NCI-H2029 (cell line): ENCODE results near the gene ELAVL1.
A peak's percentile ranks its signal among the peaks of the same experiment; 100 is the strongest.

Experiments
- DNase-seq: peaks from one replicate; lab custom pipeline; 2025; lab: John Stamatoyannopoulos, UW

ELAVL1 gene

DNA sequence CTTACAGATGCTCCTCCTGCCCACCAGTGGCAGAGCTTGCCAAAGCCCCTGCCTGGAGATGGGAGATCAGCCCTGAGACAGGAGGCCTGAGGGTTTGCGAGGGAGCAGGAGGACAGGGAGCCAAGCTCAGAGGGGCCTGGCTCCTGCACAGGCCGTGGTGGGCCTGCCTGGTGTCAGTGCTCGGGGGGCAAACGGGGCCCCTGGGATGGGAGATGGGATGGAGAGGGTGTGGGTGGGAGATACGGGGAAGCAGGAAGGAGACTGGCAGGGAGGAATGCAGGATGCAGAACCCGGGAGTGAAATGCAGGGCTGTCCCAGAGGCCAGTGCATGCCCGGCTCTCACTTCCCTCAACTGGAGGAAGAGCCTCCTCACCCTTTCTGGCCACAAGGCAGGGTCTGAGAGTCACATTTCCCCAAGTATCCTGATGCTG lies 19.9 kb downstream of the ELAVL1 start:
- DNase-seq = no peak

DNA sequence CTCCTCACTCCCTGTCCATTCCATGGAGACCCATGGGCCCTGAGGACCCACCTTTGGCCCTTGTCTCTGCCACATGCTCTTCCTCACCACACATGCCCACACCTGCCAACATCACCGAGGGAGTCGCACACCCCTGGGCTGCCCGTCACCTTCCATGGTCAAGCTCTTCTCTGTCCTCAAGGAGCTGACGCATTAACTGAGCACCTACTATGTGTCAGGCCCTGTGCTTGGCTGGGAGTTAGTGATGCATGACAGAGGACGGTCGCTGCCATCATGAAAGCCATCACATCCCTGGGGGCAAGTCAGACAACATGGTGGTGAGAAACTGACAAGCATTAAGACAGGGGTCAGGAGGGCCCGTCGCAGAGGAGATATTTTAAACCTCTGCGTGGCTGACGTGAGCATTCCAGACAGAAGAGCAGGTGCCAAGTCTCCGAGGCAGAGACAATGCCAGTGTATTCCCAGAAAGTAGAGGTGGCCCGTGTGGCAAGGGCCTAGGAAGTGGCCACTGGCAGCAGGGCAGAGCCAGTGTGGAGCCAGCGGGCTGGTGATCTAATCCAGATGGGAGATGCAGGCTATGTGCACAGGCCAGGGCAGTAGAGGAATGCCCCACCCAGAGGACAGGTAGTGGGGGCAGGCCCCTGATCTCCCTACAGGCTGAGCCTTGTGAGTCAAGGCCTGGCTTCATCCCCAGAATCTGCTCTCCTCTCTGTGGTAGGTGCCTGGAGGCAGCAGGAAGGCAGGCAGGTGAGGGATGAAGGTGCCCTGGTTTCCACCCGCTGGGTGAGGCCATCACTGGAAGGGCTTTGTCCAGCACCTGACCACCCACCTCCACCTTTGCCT lies 21.2 kb downstream of the ELAVL1 start:
- no peak for DNase-seq

DNA sequence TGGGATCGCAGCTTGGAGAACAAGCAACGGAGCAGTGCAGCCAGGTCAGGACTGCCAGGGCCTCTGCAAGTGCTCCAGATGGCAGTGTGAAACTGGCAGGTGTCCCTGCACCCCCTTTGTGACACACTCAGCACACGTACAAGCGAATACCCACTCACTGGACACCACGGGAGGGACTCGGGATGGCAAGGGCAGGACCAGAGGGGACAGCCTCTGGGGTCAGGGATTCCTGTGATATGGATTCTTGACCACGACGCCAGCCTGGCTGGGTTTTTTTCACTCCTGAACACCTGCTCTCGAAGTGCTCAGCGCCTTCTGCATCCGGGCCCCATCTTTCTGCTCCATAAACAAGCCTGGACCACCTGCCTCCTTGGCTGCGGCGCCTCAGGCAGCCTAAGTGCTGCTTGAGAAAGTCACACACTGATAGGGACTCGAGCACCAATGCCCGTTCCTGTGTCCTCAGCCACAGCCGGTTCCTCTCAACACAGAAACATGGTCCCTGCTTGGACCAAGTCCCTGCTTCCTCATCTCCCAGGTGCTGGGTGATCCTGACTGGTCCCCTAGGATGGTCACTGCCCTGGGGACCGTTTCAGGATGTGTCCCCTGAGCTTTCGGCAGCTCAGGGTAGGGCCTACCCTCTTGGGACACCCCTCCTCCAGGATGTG lies 22.0 kb downstream of the ELAVL1 start:
- DNase-seq = no peak

DNA sequence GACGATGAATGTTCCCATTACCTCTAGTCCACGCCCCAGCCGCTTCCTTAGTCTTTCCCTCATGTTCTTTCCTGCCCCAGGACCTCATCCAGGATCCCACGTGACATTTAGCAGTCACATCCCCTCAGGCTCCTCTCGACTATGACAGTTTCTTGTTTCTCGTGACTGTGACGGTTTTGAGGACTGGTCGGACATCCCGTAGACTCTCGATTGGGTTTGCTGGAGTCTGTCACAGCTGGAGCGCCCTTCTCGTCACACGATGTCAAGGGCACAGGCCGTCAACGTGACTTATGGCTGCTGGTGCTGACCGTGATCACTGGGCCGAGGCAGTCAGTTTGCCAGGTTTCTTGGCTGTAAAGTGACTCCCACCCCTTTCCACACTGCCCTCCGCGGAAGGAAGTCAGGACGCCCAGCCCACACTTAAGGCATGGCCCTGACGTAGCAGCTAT lies 22.8 kb downstream of the ELAVL1 start:
- no peak for DNase-seq

DNA sequence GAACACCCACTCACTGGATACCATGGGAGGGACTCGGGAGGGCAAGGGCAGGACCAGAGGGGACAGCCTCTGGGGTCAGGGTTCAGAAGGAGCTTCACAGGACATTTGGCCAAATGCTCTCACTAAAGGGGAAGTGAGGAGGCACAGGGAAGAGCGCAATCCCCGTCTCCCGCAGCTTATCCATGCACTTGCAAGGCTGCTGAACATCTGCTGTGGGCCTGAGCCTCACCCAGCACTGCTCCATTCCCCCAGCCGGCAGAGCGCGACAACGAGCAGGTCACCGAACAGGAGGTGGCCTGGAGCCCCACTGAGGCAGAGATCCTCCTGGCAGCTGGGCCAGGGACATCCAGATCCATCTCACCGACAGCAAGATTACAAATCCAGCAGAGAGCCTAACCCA lies 23.3 kb downstream of the ELAVL1 start:
- no peak for DNase-seq

DNA sequence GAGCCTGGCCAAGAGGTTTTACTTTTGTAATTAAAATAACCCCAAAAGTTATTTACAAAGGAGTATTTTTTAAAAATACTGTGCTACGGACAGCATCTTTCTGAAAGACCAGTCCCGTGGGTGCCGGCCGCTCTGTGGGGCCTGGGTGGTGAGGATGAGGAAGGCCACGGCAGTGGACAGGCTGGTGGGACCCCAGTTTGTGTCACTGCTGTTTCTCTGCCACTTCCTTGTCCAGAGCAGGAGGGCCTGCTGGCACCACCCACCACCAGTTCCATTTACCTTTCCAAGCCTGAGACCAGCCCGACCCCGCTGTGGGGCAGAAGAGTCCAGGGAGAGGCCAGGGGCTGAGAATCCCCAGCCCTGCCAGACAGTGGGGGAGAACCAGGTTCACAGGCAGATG lies 23.8 kb downstream of the ELAVL1 start:
- no peak for DNase-seq

DNA sequence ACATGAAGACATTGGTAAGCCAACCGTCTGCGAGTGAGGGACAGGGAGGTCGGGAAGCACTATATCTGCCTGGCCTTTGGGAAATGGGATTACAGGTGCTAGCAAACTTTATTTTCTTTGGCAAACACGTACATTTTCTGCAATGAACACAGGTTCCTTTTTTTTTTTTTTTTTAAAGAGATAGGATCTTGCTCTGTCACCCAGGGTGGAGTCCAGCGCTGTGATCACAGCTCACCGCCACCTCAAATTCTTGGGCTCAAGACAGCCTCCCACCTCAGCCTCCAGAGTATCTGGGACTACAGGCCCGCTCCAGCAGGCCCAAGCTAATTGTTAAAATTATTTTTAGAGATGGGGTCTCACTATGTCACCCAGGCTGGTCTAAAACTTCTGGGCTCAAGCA lies 24.2 kb downstream of the ELAVL1 start:
- DNase-seq = no peak

DNA sequence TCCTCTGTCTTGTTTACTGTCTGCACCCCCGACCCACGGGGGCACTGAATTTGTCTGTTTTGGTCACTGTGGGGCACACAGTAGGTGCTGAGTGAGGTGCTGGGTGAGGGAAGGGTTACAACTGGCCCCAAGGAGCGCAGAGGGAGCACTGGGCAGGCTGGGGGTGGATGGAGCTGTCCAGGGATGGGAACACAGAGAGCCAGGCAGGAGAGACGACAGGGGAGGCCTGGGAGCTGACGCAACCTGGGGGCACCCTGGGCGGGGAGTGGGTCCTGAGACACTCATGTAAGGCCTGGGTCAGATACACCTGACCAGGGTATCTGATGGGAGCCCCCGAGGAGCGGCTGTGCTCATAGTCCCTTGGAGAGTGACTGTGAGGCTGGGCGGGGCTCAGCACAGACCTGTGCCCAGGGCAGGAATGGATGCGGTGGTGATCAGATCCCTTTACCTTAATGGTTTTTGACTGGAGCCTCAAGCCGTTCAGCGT lies 24.8 kb downstream of the ELAVL1 start:
- DNase-seq = no peak

DNA sequence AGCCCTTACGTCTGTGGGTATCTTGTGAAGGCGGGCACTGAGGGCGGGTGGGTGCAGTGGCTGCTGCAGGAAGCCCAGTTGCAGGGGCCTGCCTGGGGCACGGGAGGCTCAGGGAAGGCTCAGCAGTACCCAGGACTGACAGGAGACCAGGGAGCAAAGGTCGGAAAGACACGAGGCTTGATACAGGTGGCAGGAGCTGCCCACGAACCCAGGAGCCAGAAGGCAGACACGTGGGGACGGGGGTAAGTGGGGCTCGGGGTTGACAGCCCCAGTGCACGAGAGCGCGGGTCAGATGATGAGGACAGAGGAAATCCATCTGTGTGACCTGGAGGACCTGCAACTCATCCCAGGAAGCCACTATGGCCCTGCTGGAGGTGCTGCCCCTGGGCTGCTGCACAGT lies 25.3 kb downstream of the ELAVL1 start:
- no peak for DNase-seq

DNA sequence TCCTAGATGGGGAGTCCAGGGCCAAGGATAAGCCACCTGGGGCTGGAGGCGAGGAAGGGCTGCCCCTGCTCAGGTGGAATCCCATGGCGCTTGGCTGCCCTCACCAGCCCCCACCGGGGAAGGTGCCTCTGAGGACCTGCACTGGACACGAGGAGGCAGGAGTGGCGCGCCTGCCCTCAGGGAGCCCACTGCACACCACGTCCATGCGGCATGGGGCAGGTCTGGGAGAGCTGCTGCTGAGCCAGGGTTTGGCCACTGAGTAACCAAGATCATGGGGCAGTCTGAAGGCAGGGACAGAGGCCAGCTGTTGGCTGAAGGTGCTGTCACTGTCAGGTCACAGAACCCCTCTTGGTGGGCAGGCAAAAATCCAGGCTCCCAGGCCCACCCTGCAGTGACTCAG lies 25.9 kb downstream of the ELAVL1 start:
- no peak for DNase-seq

DNA sequence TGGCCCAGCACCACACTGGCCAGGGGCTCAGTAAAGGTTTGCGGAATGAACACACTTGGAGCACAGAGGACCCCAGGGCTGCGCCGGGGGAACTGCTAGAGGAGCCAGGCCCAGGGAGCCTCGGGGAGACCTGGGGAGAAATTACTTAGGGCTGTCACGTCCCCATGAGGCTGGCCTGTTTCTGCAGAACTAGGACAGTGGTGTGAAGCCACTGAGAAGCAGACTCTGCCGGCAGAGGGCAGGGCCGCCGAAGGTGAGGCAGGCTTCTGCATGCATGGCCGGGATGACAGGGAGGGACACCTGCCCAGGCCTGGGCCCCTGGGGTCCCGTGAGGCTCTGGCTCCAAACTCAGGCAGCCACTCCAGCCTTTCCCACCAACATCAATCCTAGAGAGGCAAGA lies 26.4 kb downstream of the ELAVL1 start:
- DNase-seq = no peak

DNA sequence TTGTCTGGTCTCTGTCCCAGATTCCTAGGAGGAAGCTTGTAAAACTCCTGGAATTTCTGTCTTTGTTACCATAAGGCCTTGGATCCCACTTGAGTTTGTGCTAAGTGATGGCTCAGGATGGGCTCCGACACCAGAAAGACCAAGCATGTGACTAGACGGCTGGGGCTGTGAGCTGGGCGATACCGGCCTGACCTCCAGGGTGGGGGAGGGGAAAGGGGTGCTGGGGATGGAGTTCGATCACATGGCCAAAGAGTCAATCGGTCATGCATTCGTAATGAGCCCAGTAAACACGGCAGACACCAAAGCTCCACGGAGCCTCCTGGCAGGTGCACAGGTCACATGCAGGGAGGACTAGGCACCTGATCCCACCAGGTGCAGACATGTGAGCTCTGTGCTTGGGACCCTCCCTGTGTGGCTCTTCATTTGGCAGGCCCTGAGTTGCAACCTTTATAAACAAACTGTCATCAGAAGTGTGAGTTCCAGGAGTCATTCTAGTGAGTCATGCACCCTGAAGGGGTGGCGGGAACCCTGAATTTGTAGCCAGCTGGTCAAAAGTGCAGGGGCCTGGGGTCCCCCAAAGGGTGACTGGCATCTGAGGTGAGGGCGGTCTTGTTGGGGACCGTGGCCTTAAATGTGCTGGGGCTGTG lies 27.1 kb downstream of the ELAVL1 start:
- no peak for DNase-seq

DNA sequence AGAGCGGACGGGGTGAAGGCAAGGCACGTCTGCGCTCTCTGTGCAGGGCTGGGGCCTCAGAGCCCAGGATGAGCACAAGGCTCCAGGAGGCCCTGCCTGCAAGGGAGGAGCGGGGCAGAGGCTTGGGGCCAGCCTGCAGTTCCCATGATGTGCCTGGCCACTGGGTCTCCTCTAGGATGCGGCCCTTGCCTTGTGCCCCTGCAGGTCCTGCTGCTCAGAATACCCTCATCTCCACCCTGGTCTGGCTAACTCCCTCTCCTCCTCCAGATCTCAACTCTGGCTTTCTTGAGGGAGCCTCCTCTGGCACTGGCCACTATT lies 27.8 kb downstream of the ELAVL1 start:
- no peak for DNase-seq

DNA sequence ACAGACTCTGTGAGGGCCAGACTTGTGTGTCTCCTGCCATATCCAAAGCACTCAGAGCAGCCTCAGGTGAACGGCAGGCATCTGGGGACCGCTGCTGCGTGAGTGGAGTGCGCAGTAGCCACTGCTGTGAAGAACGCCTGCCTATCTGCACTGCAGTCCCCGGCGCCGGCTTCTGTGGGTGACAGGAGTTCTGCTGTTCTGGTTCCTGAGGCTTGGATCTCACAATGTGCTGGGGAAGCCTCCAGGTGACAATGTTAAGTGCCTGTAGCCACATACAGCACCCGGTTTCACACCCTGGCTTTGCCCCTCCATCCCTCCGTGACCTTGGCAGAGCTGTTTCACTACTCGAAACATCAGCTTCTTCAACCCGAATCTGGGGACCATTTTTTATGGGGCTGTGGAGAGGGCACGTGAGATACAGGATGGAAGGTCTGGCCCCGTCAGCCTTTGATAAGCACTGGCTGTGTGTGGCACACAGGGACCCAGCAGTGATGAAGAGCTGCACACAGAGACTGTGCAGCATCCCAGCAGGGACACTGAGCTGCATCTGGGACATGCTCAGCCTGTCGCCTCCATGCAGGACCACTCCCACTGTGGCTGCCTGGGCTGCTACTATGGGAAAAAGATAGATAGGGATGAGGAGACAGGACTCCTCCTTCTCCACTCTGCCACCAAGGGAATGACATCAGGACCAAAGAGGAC lies 28.3 kb downstream of the ELAVL1 start:
- DNase-seq = no peak

DNA sequence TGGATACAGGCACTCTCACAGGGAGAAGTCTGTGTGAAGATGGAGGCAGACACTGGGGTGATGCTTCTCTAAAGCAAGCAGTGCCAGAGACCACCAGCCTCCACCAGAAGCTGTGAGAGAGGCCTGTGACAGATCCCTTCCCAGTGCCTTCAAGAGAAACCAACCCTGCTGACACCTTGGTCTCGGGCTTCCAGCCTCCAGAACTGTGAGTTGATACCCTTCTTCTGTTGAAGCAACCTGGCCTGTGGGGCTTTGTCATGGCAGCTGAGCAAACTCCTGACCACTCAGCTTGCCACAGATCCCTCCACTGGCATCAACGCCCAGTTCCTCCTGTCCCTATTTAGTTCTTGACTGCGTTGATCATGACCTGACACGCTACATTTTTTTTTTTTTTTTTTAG lies 29.0 kb downstream of the ELAVL1 start:
- no peak for DNase-seq

DNA sequence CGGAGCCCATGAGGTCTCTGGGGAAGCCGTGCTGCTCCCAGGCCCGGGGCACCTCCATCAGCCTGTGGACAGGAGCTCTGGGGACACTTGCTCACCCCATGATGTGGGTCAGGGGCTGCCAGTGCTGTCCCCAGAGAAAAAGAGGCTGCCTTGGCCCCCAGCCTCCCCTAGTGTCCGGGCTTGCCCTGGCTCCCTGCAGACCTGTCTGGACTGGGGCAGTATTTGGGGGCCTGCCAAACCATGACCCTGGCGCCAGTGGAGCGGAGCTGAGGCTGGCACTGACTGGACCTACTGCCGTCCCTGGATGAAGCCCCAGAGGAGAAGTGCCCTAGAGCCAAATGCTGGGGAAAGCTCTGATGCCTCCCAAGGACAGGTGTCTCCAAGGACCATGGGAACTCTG lies 30.4 kb downstream of the ELAVL1 start:
- no peak for DNase-seq

DNA sequence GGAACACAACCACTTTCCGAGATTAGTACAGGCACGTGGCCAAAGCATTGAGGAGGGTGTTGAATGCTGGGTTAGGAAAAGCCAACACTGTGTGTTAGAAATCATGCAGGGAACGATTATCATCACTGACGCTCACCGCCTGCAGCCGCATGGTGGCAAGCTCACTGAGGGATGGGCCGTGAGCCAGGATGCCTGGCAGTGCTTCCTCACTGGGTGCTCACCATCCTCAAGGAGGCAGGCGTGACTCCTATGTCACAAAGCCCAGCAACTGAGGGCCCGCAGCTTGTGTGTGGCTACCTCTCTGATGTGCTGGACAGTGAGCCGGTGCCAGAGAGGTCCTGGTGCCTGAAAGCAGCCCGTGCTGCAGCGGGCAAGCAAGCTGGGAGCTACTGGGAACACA lies 31.6 kb downstream of the ELAVL1 start:
- DNase-seq = no peak

DNA sequence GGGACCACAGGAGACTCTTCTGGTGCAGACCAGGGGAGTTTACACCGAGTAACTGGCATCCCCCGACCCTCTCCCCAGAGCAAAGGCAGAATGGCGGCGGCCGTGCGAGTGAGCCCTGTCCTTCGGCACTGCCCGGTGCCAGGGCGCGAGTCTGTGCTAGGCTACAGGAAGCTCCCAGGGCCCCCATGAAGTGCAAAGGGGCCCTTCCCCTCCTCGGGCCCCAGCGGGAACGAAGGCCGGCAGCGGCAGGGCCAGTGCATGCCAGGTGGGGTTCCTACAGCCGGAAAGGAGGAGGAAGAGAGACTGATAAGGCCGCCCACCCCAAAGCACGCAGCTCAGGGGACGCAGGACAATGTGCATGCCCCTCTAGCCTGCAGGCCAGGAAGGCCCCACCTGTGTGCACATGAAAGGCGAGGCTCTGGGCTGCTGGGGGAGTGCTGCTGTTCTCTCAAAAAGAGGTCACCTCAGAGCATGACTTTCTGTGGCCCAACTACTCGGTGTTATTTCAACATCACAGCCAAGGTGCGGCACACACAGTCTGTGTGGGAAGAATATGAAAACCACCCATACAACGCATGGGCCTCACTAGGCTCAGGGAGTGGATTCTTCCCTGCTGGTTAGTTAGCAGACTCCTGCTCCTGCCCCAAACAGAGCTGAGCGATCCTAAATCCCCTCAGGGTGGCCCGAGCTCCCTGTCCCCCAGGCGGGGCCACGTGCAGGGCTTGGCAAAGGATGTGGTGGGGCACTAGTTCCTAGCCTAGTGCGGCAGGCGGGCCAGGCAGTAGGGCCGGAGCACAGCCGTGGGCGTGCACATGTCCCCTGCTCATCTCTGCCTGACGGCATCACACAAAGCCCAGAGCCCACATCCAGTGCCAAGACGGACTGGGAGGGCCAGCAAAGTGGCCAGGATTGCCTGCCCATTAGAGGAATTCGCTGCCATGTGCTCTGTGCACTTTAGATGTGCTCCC lies 33.6 kb downstream of the ELAVL1 start:
- DNase-seq = no peak

DNA sequence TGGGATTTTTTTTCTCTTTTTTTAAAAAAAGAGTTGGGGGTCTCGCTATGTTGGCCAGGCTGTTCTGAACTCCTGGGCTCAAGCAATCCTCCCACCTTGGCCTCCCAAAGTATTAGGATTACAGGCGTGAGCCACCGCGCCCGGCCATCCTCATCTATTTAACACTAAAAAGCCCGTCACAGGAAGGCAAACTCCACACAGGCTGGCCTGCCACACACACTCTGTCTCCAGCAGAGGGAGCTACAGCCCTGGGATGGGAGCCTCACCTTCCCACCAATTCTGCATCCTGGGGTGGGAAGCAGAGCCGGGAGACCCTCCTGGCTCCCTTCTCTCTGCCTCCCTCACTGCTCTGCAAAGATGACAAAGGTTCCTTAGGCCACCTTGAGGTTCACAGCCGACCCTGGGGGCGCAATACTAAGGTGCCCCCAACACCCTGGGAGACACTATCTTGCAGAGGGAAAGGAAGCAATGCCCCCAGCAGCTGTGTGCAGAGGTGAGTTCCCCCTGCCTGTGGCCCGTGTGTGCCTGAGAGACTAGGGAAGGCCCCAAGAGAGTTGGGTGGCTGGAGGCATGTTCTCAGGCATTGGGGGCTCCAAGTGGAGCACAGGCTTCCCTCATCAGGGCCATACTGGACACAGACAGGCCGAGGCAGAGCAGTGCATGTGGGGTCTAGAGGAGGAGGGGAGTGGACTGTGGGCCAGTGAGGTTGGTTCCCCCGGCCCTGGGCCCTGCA lies 34.6 kb downstream of the ELAVL1 start:
- DNase-seq = peak; percentile 8

DNA sequence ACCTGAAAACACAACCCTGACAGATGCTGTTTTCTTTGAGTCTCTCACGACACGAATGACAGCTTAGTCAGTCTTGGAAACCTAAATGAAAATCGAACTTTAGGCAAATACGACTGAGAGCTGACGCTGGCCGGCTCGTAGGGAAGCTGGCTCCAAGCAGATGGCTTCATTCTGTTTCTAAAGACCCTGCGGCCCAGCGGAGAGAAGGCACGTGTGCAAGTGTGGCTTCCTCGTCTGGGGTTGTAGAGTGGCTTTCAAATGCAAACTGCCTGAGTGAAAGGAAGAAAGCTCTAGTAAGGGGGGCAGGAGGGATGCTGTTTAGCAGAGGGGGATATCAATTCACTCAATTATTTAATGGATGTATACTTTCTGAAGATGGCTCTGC lies 35.9 kb downstream of the ELAVL1 start:
- DNase-seq = no peak
